GM19324 (cell line): ENCODE results near the gene OR2J2.
"Not testable (repeated sequence)": the region's sequence is repeated elsewhere in the genome, so short reads cannot be mapped to it uniquely, and the experiment has no call there.

Experiments used
- ATAC-seq: cut with Tn5 transposase; IDR thresholded peaks from one replicate; pipeline ENCODE4 v1.9.1; 2021; ENCODE audit warnings: mild to moderate bottlenecking, moderate library complexity; ENCODE audit not compliant: unreplicated experiment, low FRiP score

Gene OR2J2

DNA sequence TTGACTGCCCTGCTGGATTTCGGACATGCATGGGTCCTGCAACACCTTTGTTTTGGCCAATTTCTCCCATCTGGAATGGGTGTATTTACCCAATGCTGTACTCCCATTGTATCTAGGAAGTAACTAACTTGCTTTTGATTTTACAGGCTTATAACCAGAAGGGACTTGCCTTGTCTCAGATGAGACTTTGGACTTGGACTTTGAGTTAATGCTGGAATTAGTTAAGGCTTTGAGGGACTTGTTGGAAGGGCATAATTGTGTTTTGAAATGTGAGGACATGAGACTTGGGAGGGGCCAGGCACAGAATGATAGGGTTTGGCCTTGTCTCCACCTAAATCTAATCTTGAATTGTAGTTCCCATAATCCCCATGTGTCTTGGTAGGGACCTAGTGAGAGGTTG, 47.3 kb downstream of the OR2J2 start:
- not testable (repeated sequence) for ATAC-seq
